Measurements from ENCODE around the gene ABCC1.

Gene ABCC1

DNA sequence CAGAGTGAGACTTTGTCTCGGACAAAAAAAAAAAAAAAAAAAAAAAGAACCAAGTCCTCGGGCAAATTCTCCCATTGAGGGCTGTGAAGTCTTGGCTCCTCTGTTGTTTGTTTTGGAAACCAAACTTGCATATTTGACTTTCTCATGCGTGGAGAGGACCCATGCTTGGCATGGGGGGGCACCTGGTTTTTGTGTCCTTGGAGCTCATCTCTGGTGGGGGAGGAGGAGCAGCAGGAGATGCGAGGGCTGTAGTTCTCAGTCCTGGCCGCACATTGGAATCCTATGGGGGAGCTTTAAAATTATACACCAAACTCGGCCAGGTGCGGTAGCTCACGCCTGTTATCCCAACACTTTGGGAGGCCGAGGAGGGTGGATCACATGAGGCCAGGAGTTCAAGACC lies 199.3 kb downstream of the ABCC1 start:
- H4K20me1 ChIP-seq (ENCODE audit: insufficient read depth, low read length), result peaks cover 2% of the 10 kb centered on the region; the same call in 1 of the 2 replicates
- no peak overlapping the region for H2AFZ ChIP-seq (ENCODE audit: low read depth, low read length)
- H3K4me2 ChIP-seq (ENCODE audit: low read length), result no peak overlapping the region
- no peak overlapping the region for H3K27ac ChIP-seq (ENCODE audit: low read length)
- no peaks in the 10 kb centered on the region for H3K27me3 ChIP-seq (ENCODE audit: low read depth, low read length)
- H3K4me3 ChIP-seq (ENCODE audit: low read length), result no peak overlapping the region
- H3K9ac ChIP-seq (ENCODE audit: low read length), result no peak overlapping the region
- H3K79me2 ChIP-seq (ENCODE audit: low read length), result no peaks in the 10 kb centered on the region
- H3K4me1 ChIP-seq (ENCODE audit: low read length), result peaks cover 9% of the 10 kb centered on the region; the same call in 1 of the 2 replicates
- TF ChIP-seq, protein P1, sequence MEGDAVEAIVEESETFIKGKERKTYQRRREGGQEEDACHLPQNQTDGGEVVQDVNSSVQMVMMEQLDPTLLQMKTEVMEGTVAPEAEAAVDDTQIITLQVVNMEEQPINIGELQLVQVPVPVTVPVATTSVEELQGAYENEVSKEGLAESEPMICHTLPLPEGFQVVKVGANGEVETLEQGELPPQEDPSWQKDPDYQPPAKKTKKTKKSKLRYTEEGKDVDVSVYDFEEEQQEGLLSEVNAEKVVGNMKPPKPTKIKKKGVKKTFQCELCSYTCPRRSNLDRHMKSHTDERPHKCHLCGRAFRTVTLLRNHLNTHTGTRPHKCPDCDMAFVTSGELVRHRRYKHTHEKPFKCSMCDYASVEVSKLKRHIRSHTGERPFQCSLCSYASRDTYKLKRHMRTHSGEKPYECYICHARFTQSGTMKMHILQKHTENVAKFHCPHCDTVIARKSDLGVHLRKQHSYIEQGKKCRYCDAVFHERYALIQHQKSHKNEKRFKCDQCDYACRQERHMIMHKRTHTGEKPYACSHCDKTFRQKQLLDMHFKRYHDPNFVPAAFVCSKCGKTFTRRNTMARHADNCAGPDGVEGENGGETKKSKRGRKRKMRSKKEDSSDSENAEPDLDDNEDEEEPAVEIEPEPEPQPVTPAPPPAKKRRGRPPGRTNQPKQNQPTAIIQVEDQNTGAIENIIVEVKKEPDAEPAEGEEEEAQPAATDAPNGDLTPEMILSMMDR (IDR thresholded peaks at IDR 0.05; ENCODE audit: low read depth, low read length), result no peak
- no peak for TF ChIP-seq EZH2phosphoT487 (IDR thresholded peaks at IDR 0.05; ENCODE audit: low read depth)
- peaks cover 9% of the 10 kb centered on the region for H3K36me3 ChIP-seq (replicated peaks; ENCODE audit: low read depth, low read length)
- H3K9me3 ChIP-seq (ENCODE audit: insufficient read depth, low read length), result no peaks in the 10 kb centered on the region

- peaks cover 2% of the 10 kb centered on the region; the same call in 1 of the 2 replicates for H4K20me1 ChIP-seq (ENCODE audit: insufficient read depth, low read length)
- H3K27me3 ChIP-seq (ENCODE audit: low read depth, low read length), result no peaks in the 10 kb centered on the region
- H3K4me2 ChIP-seq (ENCODE audit: low read length), result no peak overlapping the region
- H3K36me3 ChIP-seq (replicated peaks; ENCODE audit: low read depth, low read length), result peaks cover 3% of the 10 kb centered on the region
- H2AFZ ChIP-seq (ENCODE audit: low read depth, low read length), result no peak overlapping the region
- H3K9me3 ChIP-seq (ENCODE audit: insufficient read depth, low read length), result no peaks in the 10 kb centered on the region
- no peak for TF ChIP-seq EZH2phosphoT487 (IDR thresholded peaks at IDR 0.05; ENCODE audit: low read depth)
- TF ChIP-seq, protein P1 (IDR thresholded peaks at IDR 0.05; ENCODE audit: low read depth, low read length), result no peak
- H3K9ac ChIP-seq (ENCODE audit: low read length), result no peak overlapping the region
- peaks cover 9% of the 10 kb centered on the region; the same call in 1 of the 2 replicates for H3K4me1 ChIP-seq (ENCODE audit: low read length)
- no peak overlapping the region for H3K27ac ChIP-seq (ENCODE audit: low read length)
- no peaks in the 10 kb centered on the region for H3K79me2 ChIP-seq (ENCODE audit: low read length)
- H3K4me3 ChIP-seq (ENCODE audit: low read length), result no peak overlapping the region
Measured at GRCh38 chr16:16149710-16150116, 200.3 kb downstream of the ABCC1 start.

- Histone ChIP-seq H3K9me3 (ENCODE audit: insufficient read depth, low read length) (no peaks in the 10 kb centered on the region), H3K27ac (ENCODE audit: low read length) (no peak overlapping the region), H2AFZ (ENCODE audit: low read depth, low read length) (no peak overlapping the region), H3K4me2 (ENCODE audit: low read length) (no peak overlapping the region), H3K36me3 (replicated peaks; ENCODE audit: low read depth, low read length) (peaks cover 3% of the 10 kb centered on the region), H3K4me3 (ENCODE audit: low read length) (no peak overlapping the region), H3K4me1 (ENCODE audit: low read length) (peaks cover 9% of the 10 kb centered on the region; the same call in 1 of the 2 replicates), H3K9ac (ENCODE audit: low read length) (no peak overlapping the region), H4K20me1 (ENCODE audit: insufficient read depth, low read length) (peaks cover 2% of the 10 kb centered on the region; the same call in 1 of the 2 replicates), H3K79me2 (ENCODE audit: low read length) (no peaks in the 10 kb centered on the region), H3K27me3 (ENCODE audit: low read depth, low read length) (no peaks in the 10 kb centered on the region)
- TF ChIP-seq, protein P1 (IDR thresholded peaks at IDR 0.05; ENCODE audit: low read depth, low read length), result no peak
- no peak for TF ChIP-seq EZH2phosphoT487 (IDR thresholded peaks at IDR 0.05; ENCODE audit: low read depth)
Measured at GRCh38 chr16:16150117-16150877, 200.9 kb downstream of the ABCC1 start.

DNA sequence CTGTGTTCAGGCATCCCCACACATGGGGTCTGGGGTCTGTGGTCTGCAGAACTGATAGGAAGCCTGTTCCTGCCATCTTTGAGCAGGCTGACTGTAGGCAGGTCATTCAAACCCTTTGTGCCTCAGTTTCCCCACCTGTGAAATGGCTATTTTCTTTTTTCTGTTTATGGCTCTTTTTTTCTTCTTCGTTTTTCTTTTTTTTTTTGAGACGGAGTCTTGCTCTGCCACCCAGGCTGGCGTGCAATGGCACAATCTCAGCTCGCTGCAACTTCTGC lies 201.4 kb downstream of the ABCC1 start:
- Histone ChIP-seq H3K4me1 (ENCODE audit: low read length) (peaks cover 9% of the 10 kb centered on the region; the same call in 1 of the 2 replicates), H3K9ac (ENCODE audit: low read length) (no peak overlapping the region), H2AFZ (ENCODE audit: low read depth, low read length) (no peak overlapping the region), H3K4me3 (ENCODE audit: low read length) (no peak overlapping the region), H3K27ac (ENCODE audit: low read length) (no peak overlapping the region), H3K4me2 (ENCODE audit: low read length) (no peak overlapping the region), H3K36me3 (replicated peaks; ENCODE audit: low read depth, low read length) (peaks cover 3% of the 10 kb centered on the region), H4K20me1 (ENCODE audit: insufficient read depth, low read length) (peaks cover 2% of the 10 kb centered on the region; the same call in 1 of the 2 replicates), H3K9me3 (ENCODE audit: insufficient read depth, low read length) (no peaks in the 10 kb centered on the region), H3K27me3 (ENCODE audit: low read depth, low read length) (no peaks in the 10 kb centered on the region), H3K79me2 (ENCODE audit: low read length) (no peaks in the 10 kb centered on the region)
- TF ChIP-seq, protein P1 (IDR thresholded peaks at IDR 0.05; ENCODE audit: low read depth, low read length), result no peak
- no peak for TF ChIP-seq EZH2phosphoT487 (IDR thresholded peaks at IDR 0.05; ENCODE audit: low read depth)
